HG02970 (cell line): ENCODE measurements around the gene B3GNT4.
"Not testable (repeated sequence)": the region's sequence is repeated elsewhere in the genome, so short reads cannot be mapped to it uniquely, and the experiment has no call there.

Experiments
- ATAC-seq: cut with Tn5 transposase; IDR thresholded peaks from one replicate; pipeline ENCODE4 v1.9.1; 2021; ENCODE audit warnings: mild to moderate bottlenecking, moderate library complexity, moderate number of reproducible peaks; ENCODE audit not compliant: unreplicated experiment, low FRiP score

The B3GNT4 gene

DNA sequence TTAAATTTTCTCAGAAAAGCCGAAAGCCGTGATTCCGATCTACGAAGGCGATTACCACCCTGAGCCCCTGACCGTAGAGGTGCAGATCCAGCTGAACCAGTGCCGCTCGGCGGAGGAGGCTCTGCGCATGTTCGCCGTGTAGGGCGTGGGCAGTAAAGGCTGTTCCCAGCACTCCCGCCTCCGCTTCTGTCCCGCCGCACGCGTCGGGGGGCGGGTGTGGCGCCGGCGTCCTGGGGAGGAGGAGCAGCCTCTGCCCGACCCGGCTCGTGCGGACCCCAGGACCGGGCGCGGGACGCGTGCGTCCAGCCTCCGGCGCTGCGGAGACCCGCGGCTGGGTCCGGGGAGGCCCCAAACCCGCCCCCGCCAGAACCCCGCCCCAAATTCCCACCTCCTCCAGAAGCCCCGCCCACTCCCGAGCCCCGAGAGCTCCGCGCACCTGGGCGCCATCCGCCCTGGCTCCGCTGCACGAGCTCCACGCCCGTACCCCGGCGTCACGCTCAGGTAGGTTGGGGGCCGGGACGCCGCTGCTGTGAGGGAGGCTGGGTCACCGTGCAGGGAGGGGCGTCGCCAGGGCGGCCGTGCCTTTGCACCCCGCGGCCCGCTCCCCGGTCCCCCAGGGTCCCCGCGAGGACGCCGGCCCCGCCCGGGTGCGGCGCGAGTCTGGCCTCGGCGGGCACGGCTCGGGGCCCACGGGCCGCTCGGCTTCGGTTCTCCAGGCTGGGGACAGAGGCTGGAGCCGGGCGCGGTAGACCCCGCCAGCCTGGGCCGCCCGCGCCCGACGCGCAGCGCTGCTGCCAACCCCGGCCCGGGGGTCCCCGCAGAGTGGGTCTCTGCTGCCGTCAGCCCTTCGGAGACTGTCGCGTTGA lies at the start of gene B3GNT4:
TSS of gene B3GNT4 (plus strand) at position 409 of the 866 bp plus-strand sequence. CDS start 910 bp downstream, outside the sequence.
- ATAC-seq = no peak

- ATAC-seq = no peak
These were observed 47.8 kb upstream of the B3GNT4 start for GRCh38 chr12:122155705-122156104.

DNA sequence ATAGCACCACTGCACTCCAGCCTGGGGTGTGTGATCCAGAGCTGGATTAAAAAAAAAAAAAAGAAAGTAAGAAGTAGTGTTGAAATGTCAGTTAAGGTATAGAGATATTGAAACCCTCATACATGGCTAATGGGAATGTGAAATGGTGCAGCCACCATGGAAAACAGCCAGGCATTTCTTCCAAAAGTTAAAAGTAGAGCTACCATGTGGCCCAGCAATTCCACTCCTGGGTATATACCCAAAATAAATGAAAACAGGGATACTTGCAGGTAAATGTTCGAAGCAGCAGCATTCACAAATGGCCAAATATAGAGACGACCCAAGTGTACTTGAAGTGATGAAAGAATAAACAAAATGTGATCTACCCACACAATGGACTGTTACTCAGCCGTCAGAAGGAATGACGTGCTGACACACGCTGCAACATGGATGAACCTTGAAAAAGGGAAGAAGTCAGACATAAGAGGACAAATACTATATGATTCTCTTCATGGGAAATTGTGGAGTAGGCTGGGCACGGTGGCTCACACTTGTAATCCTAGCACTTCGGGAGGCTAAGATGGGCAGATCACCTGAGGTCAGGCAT lies 44.7 kb upstream of the B3GNT4 start:
- ATAC-seq = no peak

- ATAC-seq = no peak
These were observed 43.6 kb upstream of the B3GNT4 start for GRCh38 chr12:122159882-122160281.

- no peak for ATAC-seq
These were observed 42.7 kb upstream of the B3GNT4 start for GRCh38 chr12:122160761-122161160.

GRCh38 chr12:122161682-122162081 lies 41.8 kb upstream of the B3GNT4 start:
- no peak for ATAC-seq

GRCh38 chr12:122162976-122163375 lies 40.5 kb upstream of the B3GNT4 start:
- ATAC-seq = no peak

GRCh38 chr12:122166422-122167349 lies 36.8 kb upstream of the B3GNT4 start:
- no peak for ATAC-seq

DNA sequence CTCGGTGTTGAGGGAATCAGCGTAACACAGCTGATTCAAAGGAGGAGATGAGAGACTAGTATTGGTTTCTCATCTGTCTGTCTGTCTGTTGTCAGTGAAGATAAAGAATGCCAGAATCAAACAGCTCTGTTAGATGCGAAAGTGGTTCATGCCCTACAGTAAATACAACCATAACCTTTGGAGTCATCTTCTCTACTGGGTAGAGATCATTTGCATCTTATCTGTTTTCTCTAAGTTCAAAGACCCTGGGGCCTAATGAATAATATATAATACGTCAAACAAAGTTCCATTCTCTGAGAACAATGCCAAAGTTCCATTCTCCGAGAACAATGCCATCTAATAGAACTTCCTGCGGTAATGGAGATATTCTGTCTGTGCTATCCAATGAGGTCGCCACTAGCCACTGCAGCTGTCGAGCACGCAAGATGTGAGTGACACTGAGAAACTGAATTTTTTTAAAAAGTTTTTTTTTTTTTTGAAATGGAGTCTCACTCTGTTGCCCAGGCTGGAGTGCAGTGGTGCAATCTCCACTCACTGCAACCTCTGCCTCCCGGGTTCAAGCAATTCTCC lies 36.1 kb upstream of the B3GNT4 start:
- ATAC-seq = no peak

- no peak for ATAC-seq
These were observed 35.0 kb upstream of the B3GNT4 start for GRCh38 chr12:122168492-122168891.

DNA sequence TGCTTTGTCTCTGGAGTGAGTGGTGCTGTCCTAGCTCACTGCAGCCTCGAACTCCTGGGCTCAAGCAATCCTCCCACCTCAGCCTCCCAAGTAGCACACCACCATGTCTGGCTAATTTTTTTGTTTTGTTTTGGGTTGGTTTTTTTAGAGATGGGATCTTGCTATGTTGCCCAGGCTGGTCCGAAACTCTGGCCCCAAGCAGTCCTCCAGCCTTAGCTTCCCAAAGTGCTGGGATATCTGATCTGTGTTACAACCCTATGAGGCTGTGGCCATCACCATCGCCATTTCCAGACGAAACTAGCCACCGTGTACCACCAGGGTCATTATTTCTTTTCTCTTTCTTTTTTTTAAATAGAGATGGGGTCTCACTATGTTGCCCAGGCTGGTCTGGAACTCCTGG lies 32.1 kb upstream of the B3GNT4 start:
- ATAC-seq = no peak

DNA sequence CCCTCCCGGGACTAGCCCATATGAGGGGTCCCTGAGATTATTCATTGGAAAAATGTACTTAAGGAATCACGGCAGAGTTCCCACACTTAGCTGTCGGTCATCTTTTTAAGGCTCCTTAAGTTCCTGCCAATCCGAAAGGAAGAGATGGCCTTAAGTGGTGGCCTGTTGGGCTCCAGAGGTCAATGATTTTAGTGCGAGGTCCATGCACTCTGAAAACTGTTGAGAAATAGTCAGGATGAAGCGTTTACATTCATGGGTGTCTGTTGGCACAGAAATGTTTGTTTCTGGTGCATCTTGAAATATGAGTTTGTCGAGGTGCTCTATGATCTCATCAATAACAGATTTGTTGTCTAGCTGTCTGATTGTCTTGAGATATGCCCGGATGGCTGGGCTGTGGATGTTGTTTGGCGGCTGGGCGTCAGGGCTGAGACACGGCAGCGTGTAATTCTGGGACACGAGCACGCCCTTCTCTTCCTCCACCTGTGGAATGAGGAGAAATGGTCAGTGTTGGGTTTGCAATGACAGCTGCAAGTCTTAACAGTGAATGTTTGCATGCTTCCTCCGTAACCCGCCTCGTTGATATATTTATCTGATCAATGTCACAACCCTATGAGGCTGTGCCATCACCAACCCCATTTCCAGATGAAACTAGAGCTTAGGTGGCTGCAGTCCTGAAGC lies 31.1 kb upstream of the B3GNT4 start:
- no peak for ATAC-seq

DNA sequence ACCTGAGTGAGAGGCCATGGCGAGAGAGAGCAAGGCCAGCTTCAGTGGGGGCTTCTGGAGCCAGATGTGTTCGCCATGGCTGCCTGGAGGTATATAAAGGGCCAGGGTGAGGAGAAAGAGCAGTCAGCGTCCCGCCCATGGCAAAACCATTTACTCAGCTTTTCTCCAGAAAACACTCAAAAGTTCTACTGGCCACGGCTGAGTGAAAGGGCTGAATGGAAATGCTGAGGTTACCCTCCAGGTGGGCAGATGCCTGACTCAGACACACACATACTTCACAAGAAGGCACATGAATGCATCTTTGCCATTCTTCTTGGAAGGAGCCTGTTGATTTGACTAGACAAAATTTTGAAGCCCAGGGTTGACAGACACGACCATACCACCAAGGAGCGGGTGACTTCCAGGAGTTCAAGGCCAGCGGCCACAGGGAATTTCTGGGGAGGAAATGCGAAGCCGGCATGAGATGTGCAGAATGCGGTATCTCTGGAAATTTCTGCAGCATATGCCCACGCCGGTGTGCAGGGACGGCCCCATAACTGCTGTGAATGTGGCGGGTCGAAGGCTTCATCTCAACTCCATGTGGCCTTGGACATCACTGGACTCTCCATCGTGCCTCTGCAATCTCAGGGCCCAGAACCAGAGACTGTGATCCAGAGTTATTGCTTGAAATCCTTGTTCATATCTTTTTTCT lies 29.2 kb upstream of the B3GNT4 start, which contains the start of gene IL31:
TSS of gene IL31 (minus strand) at position 67 of the 691 bp plus-strand sequence. CDS start at position 18, 49 bp downstream.
- ATAC-seq = no peak

- ATAC-seq = not testable (repeated sequence)
These were observed 27.0 kb upstream of the B3GNT4 start for GRCh38 chr12:122176473-122176872.

DNA sequence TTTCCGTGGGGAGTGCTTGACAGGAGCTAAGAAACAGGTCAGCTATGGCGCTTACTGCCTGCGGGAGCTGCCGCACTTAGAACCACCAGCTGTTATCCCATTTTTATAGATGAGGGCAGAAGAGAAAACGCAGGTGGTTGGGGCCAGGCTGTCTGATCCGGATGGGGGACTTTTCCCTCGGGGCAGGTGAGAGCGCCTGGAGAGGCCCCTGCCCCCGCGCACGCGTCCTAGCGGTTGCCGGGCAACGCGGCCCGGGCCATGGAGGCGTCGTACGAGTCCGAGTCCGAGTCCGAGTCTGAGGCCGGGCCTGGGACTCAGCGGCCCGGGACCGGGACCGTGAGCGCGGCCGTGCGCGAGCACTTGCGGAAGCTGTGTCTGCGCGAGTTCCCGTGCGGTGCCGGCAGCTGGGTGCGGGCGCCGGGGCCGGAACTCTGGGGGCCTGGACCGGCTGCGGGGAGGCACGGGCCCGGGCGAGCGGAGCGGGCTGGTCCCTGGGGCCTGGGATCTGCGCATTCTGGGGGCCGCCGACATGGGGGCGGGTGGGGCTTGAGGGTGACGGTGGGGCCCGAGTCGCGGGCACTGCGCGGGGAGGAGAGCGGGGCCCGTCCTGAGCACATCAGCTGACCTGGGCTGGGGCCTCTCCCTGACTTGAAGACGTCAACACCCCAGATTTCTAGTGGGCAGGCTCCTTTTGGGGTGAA lies 20.5 kb upstream of the B3GNT4 start, which contains the start of gene LRRC43:
TSS of gene LRRC43 (plus strand) at position 237 of the 701 bp plus-strand sequence. CDS start at position 259, 22 bp downstream.
- ATAC-seq = no peak

DNA sequence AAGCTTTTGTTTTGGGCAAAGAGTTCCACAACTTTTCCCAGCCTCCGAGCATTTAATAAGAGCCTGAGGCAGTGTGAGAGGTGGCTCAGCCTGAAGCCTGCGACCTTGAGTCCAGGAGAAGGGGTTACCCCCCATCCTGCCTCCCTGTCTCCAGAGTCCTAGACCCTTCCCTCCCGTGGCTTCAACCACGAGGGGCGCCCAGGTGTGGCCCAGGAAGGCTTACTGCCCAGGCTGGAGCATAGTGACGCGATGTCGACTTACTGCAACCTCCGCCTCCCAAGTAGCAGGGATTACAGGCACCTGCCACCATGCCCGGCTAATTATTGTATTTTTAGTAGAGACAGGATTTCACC lies 19.9 kb upstream of the B3GNT4 start:
- no peak for ATAC-seq

- no peak for ATAC-seq
These were observed 19.0 kb upstream of the B3GNT4 start for GRCh38 chr12:122184517-122184916.

- ATAC-seq = no peak
These were observed 18.4 kb upstream of the B3GNT4 start for GRCh38 chr12:122185079-122185478.
